Ishikawa (cell line): ENCODE results near the gene RIPOR2.

Source experiments
- CREB1 ChIP-seq: IDR thresholded peaks from 2 replicates; pipeline ENCODE4 v1.6.1; 2012; ENCODE audit warnings: low read depth
- EGR1 ChIP-seq: IDR thresholded peaks from 2 replicates; pipeline ENCODE4 v1.6.1; 2012
- EP300 ChIP-seq: IDR thresholded peaks from 2 replicates; pipeline ENCODE4 v1.6.1; 2012; ENCODE audit warnings: borderline replicate concordance
- NFIC ChIP-seq: IDR thresholded peaks from 2 replicates; pipeline ENCODE4 v1.6.1; 2012
- RAD21 ChIP-seq: IDR thresholded peaks from 2 replicates; pipeline ENCODE4 v1.6.1; 2012; ENCODE audit warnings: low read depth
- TAF1 ChIP-seq: IDR thresholded peaks from 2 replicates; pipeline ENCODE4 v1.6.1; 2012; ENCODE audit warnings: low read depth, mild to moderate bottlenecking
- ZBTB7A ChIP-seq: IDR thresholded peaks from 2 replicates; pipeline ENCODE4 v1.6.1; 2012; ENCODE audit warnings: low read depth
- TF ChIP-seq, protein P1 (sequence below): IDR thresholded peaks from 2 replicates; pipeline ENCODE4 v1.6.1; 2012; ENCODE audit warnings: low read depth, mild to moderate bottlenecking

GRCh38 chr6:24761851-24762250 lies 173.9 kb downstream of the RIPOR2 start:
- TF ChIP-seq CREB1 (no peak), RAD21 (no peak), EP300 (no peak), TAF1 (no peak), NFIC (no peak), ZBTB7A (no peak), EGR1 (no peak)
- TF ChIP-seq, protein P1, sequence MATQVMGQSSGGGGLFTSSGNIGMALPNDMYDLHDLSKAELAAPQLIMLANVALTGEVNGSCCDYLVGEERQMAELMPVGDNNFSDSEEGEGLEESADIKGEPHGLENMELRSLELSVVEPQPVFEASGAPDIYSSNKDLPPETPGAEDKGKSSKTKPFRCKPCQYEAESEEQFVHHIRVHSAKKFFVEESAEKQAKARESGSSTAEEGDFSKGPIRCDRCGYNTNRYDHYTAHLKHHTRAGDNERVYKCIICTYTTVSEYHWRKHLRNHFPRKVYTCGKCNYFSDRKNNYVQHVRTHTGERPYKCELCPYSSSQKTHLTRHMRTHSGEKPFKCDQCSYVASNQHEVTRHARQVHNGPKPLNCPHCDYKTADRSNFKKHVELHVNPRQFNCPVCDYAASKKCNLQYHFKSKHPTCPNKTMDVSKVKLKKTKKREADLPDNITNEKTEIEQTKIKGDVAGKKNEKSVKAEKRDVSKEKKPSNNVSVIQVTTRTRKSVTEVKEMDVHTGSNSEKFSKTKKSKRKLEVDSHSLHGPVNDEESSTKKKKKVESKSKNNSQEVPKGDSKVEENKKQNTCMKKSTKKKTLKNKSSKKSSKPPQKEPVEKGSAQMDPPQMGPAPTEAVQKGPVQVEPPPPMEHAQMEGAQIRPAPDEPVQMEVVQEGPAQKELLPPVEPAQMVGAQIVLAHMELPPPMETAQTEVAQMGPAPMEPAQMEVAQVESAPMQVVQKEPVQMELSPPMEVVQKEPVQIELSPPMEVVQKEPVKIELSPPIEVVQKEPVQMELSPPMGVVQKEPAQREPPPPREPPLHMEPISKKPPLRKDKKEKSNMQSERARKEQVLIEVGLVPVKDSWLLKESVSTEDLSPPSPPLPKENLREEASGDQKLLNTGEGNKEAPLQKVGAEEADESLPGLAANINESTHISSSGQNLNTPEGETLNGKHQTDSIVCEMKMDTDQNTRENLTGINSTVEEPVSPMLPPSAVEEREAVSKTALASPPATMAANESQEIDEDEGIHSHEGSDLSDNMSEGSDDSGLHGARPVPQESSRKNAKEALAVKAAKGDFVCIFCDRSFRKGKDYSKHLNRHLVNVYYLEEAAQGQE, result no peak
